HG03342 (cell line): ENCODE results near the gene EIF2B5.
"Not testable (repeated sequence)": the region's sequence is repeated elsewhere in the genome, so short reads cannot be mapped to it uniquely, and the experiment has no call there.

Source experiments
- ATAC-seq: cut with Tn5 transposase; IDR thresholded peaks from one replicate; pipeline ENCODE4 v1.9.1; 2021; ENCODE audit warnings: mild to moderate bottlenecking, moderate library complexity; ENCODE audit not compliant: unreplicated experiment

EIF2B5 gene

GRCh38 chr3:184135149-184135910 lies at the start of gene EIF2B5:
Gene EIF2B5 (plus strand): TSS chr3:184135358. CDS start chr3:184135386, 28 bp downstream.
- ATAC-seq, result peak; percentile 86

DNA sequence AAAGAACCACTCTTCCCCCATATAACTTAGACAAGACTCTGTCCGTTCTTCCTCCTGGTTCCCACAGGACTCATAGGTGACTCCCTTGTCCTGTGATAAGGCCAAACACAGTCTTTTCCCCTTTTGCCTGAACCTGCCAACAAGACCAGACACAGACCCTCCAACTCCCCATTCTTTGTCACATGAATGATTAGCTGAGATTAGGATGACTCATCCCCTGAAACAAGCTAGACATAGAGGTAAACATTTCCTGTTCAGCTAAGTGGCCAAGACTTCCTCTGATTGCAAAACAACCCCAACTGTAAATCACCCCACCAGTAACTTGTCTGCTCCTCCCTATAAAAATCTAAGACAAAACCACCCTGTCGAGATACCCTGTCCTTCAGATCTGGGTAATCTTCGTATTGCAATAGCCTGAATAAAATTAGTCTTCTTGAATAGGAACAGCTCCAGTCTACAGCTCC lies 49.7 kb upstream of the EIF2B5 start:
- ATAC-seq, result no peak

DNA sequence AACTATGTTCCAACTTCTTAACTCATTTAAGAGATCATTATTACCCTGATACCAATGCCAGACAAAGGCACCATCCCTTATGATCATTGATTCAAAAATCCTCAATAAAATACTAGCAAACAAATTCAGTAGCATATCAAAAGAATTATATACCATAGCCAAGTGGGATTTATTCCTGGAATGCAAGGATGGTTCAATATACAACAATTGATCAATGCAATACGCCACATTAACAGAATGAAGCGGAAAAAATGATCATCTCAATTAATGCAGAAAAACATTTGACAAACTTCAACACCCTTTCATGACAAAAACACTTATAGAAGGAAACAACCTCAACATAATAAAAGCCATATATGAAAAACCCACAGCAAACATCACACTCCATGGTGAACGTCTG lies 43.0 kb upstream of the EIF2B5 start:
- ATAC-seq, result no peak

GRCh38 chr3:184096811-184097383 lies 38.3 kb upstream of the EIF2B5 start, which contains the start of gene HTR3E:
Gene HTR3E (plus strand): TSS chr3:184097064. CDS start chr3:184097530, 466 bp downstream.
- ATAC-seq, result no peak

GRCh38 chr3:184097556-184097955 lies 37.6 kb upstream of the EIF2B5 start:
- ATAC-seq, result no peak

DNA sequence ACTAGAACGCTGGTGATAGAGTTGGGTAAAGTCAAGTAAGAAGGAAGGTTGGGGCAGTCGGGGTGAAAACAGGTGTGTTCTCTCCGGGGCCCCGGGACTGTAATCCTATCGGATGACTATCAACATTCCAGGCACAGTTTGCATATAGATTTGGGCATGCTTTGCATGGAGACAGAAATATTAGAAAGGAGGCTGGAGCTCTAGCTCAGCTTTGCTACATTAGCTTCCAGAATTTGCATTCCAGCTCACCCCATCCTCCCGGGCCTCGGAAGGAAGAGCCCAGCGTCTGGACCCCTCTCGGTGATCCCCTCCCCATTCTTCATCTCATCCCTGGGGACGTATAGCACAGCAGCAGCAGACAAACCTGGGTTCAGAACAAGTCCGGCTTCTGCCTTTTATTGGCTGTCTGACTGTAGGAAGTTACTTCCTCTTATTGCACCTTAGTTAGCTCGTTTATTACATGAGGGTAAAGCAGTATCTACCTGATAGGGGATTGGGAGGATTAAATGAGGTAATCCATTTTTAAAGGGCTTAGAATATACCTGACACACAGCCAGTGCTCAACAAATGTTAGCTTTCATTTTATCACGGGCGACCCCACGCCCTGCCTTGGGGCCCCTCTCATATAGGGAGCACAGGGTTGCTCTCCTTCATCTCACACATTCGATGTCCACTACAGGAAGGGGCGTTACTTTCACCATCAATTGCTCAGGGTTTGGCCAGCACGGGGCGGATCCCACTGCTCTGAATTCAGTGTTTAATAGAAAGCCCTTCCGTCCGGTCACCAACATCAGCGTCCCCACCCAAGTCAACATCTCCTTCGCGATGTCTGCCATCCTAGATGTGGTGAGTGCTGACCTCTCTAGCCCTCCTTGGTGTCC lies 35.1 kb upstream of the EIF2B5 start:
- no peak for ATAC-seq

GRCh38 chr3:184110316-184110725 lies 24.8 kb upstream of the EIF2B5 start:
- no peak for ATAC-seq

DNA sequence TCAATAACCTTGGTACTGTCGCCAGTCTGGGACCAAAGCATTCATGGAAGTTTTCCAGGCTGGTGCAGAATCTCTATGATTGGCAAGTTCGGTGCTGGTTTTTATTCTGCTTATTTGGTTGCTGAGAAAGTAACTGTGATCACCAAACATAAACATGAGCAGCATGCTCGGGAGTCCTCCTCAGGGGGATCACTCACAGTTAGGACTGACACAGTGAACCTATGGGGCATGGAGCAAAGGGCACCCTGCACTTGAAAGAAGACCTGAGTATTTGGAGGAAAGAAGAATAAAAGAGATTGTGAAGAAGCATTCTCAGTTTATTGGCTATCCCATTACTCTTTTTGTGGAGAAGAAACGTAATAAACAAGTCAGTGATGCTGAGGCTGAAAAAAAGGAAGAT lies 19.1 kb upstream of the EIF2B5 start:
- ATAC-seq, result no peak

GRCh38 chr3:184117636-184118035 lies 17.5 kb upstream of the EIF2B5 start:
- no peak for ATAC-seq

DNA sequence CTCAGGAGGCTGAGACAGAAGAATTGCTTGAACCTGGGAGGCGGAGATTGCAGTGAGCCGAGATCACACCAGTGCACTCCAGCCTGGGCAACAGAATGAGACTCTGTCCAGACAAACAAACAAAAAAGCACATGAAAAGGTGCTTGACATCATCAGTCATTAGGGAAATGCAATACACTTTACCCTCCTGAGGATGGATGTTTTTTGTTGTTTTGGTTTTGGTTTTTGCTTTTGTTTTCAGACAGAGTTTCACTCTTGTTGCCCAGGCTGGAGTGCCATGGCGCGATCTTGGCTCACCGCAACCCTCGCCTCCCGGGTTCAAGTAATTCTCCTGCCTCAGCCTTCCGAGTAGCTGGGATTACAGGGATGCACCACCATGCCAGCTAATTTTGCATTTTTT lies 14.1 kb upstream of the EIF2B5 start:
- ATAC-seq, result not testable (repeated sequence)

GRCh38 chr3:184126006-184126405 lies 9.2 kb upstream of the EIF2B5 start:
- no peak for ATAC-seq

DNA sequence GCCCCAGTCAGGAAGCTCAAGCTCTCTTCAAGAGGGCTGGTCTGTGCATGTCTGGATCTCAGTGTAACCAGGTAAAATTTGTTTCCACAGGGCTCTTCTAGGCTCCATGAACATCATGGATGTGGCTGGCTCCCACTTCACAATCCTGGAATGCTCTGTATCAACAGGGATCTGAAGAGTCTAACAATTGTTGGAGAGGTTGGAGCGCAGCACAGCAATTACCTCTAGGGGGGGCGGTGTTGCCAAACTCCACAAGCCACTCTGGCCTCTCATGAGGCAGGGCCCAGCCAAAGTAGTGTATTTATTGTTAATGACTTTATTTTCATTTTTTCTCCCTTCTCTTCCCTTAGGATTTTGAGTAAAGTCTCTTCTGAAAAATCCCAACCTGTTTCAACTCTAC lies 6.1 kb upstream of the EIF2B5 start:
- ATAC-seq, result no peak

DNA sequence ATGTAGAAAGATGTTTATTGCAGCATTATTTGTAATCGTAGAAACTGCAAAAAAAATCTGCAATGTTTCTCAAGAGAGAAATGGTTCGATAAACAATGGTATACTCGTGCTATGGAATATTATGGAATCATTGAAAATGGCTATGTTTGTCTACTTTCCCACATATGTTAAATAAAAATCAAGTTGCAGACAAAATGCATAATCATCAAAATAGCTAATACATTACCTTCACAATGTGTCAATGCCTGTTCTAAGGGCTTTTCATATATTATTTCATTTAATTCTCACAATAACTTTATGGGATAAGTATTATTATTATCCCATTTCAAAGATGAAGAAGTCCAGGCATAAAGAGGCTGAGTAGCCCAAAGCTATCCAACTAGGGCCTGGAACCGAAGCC lies 2.2 kb upstream of the EIF2B5 start:
- ATAC-seq, result no peak

- peak; percentile 43 for ATAC-seq
Observed at GRCh38 chr3:184133840-184134745, 1.1 kb upstream of the EIF2B5 start.

- peak; percentile 12 for ATAC-seq
Observed at GRCh38 chr3:184134746-184135148, 411 bp upstream of the EIF2B5 start.

- no peak for ATAC-seq
Observed at GRCh38 chr3:184135911-184136260, 728 bp downstream of the EIF2B5 start.

GRCh38 chr3:184140436-184140835 lies 5.3 kb downstream of the EIF2B5 start:
- no peak for ATAC-seq

GRCh38 chr3:184142199-184142598 lies 7.0 kb downstream of the EIF2B5 start:
- no peak for ATAC-seq

GRCh38 chr3:184143327-184143726 lies 8.2 kb downstream of the EIF2B5 start:
- no peak for ATAC-seq

DNA sequence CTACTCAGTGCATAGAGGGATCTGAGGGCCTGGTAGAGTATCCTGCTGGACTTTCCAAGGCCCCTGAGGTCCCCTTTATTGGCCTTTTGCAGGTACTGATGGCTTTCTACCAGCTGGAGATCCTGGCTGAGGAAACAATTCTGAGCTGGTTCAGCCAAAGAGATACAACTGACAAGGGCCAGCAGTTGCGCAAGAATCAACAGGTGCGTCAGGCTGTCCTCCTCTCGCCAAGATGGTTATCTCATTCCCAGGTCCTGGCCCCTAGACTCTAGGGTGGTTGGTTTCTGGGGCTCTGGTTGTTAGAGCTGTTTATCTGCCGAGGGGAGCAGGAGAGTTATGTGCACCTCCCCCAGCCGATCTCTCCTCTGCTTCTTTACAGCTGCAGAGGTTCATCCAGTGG lies 9.3 kb downstream of the EIF2B5 start:
- ATAC-seq, result no peak
